Duodenal mucosa (tissue), 2 donors: ENCODE measurements around the gene NFILZ.
"Not testable (repeated sequence)": the region's sequence is repeated elsewhere in the genome, so short reads cannot be mapped to it uniquely, and the experiment has no call there.

Source experiments
- H3K27ac ChIP-seq: one replicate; pipeline ENCODE4 v1.7.0; 2013; ENCODE audit warnings: low read depth, low read length
- H3K27me3 ChIP-seq, 2 donors: one replicate each; pipeline ENCODE4 v1.7.0; 2013; ENCODE audit warnings: low read length in 2 of 2, control low read depth in 1 of 2; ENCODE audit not compliant: insufficient read depth in 2 of 2, control insufficient read depth in 1 of 2
- H3K36me3 ChIP-seq, 2 donors: one replicate each; pipeline ENCODE4 v1.7.0; 2013; ENCODE audit warnings: low read length in 2 of 2, control low read depth in 1 of 2; ENCODE audit not compliant: insufficient read depth in 2 of 2, control insufficient read depth in 1 of 2
- H3K4me1 ChIP-seq, 2 donors: one replicate each; pipeline ENCODE4 v1.7.0; 2013; ENCODE audit warnings: low read length in 2 of 2, control low read depth in 1 of 2; ENCODE audit not compliant: insufficient read depth in 2 of 2, control insufficient read depth in 1 of 2
- H3K4me3 ChIP-seq, 2 donors: one replicate each; pipeline ENCODE4 v1.7.0; 2013; ENCODE audit warnings: low read length in 2 of 2, low read depth in 1 of 2
- H3K9ac ChIP-seq, 2 donors: one replicate each; pipeline ENCODE4 v1.7.0; 2013; ENCODE audit warnings: low read length in 2 of 2, low read depth in 1 of 2
- H3K9me3 ChIP-seq, 2 donors: one replicate each; pipeline ENCODE4 v1.7.0; 2013; ENCODE audit warnings: low read length in 2 of 2, control low read depth in 1 of 2; ENCODE audit not compliant: control insufficient read depth in 1 of 2

NFILZ gene

DNA sequence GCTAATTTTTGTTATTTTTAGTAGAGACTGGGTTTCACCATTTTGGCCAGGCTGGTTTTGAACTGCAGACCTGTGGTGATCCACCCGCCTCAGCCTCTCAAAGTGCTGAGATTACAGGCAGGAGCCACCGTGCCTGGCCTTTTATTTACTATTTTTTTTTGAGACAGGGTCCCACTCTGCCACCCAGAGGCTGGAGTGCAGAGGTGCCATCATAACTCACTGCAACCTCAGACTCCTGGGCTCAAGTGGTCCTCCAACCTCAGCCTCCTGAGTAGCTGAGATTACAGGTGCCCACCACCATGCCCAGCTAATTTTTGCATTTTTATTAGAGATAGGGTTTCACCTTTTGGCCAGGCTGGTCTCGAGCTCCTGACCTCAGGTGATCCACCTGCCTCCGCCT lies 7.5 kb upstream of the NFILZ start:
- not testable (repeated sequence) for H3K4me3 ChIP-seq, H3K4me1 ChIP-seq, H3K36me3 ChIP-seq, H3K27ac ChIP-seq, H3K27me3 ChIP-seq, H3K9me3 ChIP-seq, H3K9ac ChIP-seq

DNA sequence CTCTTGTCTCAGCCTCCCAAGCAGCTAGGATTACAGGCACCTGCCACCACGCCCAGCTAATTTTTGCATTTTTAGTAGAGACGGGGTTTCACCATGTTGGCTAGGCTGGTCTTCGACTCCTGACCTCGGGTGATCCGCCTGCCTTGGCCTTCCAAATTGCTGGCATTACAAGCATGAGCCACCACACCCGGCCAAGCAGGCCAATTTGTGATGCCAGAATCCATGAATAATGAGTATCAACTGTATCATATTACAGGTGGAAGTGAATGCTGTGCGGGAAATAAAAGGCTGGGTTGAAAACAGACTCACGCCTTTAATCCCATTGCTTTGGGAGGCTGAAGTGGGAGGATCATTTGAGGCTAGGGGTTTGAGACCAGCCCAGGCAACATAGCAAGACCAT lies 3.6 kb upstream of the NFILZ start:
- Histone ChIP-seq H3K27ac (no peak overlapping the region), H3K9me3 (no peaks in the 10 kb centered on the region), H3K4me3 (no peak overlapping the region), H3K27me3 (no peaks in the 10 kb centered on the region), H3K9ac (no peak overlapping the region), H3K4me1 (no peaks in the 10 kb centered on the region), H3K36me3 (no peaks in the 10 kb centered on the region)

DNA sequence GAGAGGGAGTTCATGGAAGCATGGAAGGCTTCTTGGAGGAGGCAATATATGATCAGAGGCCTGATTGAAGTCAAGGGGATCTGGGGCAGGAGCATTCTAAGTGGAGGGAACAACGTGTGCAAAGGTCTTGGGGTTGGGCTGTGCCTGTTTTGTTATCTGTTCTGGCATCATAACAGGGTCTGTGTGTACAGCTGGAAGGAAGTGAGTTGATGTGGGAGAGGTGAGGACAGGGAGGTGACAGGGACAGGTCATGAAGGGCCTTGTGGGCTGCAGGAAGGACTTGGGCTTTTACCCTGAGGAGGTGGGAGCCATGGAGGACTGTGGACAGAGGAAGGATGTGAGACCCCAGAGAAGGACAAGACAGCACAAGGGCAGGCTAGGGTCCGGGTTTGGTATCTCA lies 1.2 kb upstream of the NFILZ start:
- no peak overlapping the region for H3K9ac ChIP-seq
- H3K27me3 ChIP-seq = no peaks in the 10 kb centered on the region
- H3K27ac ChIP-seq = no peak overlapping the region
- no peak overlapping the region for H3K4me3 ChIP-seq
- H3K4me1 ChIP-seq = no peaks in the 10 kb centered on the region
- no peaks in the 10 kb centered on the region for H3K9me3 ChIP-seq
- no peaks in the 10 kb centered on the region for H3K36me3 ChIP-seq

DNA sequence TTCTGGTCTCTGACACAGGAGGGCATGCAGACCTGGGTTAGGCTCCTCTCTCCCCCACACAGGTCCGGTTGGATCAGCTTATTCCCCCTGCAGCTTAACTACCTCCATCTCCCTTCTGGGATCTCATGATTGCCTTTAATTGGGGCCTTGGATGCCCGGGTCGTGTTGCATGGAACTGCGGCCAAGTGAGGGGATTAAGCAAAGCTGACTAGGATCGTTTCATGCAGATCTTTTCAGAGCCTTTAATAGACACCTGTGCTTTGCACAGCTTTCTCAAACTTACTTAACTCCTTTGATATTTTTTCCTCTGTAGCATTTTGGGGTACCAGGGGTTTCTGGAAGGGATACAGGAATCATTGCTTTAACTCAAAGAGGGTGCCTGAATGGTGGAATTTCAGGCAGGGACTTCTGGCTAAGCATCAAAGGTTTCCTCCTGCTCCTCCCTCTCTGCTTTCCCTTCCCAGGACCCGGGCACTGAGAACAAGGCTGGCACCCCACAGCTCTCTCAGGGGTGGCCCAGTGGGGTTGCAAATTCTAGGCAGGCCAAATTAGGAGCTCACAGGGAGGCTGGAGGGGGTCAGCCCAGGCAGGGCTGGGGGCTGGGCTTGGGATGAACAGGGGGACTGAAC lies 477 bp downstream of the NFILZ start:
- no peak overlapping the region for H3K4me3 ChIP-seq

DNA sequence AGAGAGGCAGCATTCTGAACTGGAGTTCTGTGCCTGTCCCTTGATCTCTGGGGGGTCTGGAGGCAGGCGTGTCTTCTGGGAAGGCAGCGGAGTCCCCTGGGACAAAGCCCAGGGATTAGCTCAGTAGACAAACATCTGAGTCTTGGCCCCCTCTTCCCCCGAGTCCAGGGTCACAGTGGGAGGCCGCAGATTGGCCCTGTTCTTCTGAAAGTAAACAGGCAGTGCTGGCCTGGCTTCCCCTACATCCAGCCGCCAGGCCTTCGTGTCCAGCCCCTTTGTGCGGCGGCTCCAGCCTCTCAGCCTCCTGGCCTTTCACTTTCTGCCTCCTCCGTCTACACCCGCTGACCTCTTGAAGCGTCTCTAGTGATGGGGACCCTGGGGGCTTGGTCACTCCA lies 989 bp downstream of the NFILZ start:
- Histone ChIP-seq H3K27me3 (no peaks in the 10 kb centered on the region), H3K36me3 (no peaks in the 10 kb centered on the region), H3K4me3 (no peak overlapping the region), H3K4me1 (no peaks in the 10 kb centered on the region), H3K9ac (no peak overlapping the region), H3K9me3 (no peaks in the 10 kb centered on the region), H3K27ac (no peak overlapping the region)

More for the DNA sequence above, 477 bp downstream of the NFILZ start:
- no peak overlapping the region for H3K9ac ChIP-seq
- no peaks in the 10 kb centered on the region for H3K36me3 ChIP-seq
- H3K9me3 ChIP-seq = no peaks in the 10 kb centered on the region
- H3K4me1 ChIP-seq = no peaks in the 10 kb centered on the region
- no peaks in the 10 kb centered on the region for H3K27me3 ChIP-seq
- H3K27ac ChIP-seq = peak overlapping the region; percentile 58

DNA sequence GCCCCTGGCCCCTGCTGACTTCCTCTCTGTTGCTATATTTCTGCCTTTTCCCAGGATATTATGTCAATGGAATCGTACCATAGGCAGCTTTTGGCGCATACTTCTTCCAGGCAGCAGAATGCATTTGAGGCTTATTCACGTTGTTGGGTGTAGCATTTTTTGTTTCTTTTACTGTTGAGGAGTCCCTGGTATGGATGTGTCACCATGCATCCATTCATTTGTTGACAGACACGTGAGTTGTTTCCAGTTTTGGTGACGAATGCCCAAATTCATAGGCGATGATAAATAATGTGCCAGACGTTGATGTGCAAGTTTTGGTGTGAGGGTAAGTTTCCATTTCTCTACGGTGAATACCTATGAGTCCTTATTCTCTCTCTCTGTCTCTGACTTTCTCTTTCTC lies 5.0 kb downstream of the NFILZ start:
- Histone ChIP-seq H3K27ac (no peak overlapping the region), H3K4me1 (peaks cover 10 to 13% of the 10 kb centered on the region in 2 donors), H3K27me3 (no peaks in the 10 kb centered on the region), H3K4me3 (no peak overlapping the region), H3K36me3 (no peaks in the 10 kb centered on the region), H3K9ac (no peak overlapping the region), H3K9me3 (no peaks in the 10 kb centered on the region)

DNA sequence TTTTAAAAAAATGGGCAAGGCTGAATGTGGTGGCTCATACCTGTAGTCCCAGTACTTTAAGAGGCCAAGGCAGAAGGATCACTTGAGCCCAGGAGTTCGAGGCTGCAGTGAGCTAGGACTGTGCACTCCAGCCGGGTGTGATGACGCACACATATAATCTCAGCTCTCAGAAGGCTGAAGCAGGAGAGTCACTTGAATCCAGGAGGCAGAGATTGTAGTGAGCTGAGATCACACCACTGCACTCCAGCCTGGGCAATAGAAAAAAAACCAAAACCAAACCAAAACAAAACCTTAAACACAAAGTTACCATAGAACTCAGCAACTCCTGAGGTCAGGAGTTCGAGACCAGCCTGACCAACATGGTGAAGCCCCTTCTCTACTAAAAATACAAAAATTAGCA lies 6.6 kb downstream of the NFILZ start:
- H3K9ac ChIP-seq, H3K36me3 ChIP-seq, H3K9me3 ChIP-seq, H3K27ac ChIP-seq, H3K27me3 ChIP-seq, H3K4me3 ChIP-seq: not testable (repeated sequence)
- H3K4me1 ChIP-seq = peaks cover 13 to 16% of the 10 kb centered on the region in 2 donors

DNA sequence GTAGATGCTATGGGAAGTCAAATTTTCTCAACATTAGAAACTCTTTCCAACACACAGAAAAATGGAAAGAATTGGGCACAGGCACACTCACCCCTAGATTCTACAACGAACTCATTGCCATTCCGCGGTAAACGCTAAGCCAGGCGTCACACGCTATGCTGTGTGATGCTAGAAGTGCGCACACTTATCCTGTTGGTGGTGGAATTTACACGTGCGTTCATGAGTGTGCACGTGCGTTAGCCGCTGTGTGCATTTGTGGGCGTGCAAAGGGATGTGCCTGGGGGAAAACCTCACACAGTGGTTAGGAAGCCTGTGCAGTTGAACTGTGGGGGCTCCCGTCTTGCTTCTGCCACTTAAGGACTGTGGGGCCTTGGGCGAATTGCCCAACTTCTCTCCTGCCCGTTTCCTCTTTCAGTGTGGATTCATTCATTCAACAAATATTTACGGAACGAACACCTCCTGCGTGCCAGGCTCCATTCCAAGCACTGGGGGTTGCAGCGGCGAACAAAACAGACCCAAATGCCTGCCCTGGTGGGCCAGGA lies 7.7 kb downstream of the NFILZ start:
- Histone ChIP-seq H3K36me3 (no peaks in the 10 kb centered on the region), H3K4me3 (no peak overlapping the region), H3K9ac (no peak overlapping the region), H3K27me3 (no peaks in the 10 kb centered on the region), H3K4me1 (peaks cover 13 to 16% of the 10 kb centered on the region in 2 donors), H3K9me3 (peaks cover 4 to 6% of the 10 kb centered on the region in 2 donors), H3K27ac (no peak overlapping the region)

DNA sequence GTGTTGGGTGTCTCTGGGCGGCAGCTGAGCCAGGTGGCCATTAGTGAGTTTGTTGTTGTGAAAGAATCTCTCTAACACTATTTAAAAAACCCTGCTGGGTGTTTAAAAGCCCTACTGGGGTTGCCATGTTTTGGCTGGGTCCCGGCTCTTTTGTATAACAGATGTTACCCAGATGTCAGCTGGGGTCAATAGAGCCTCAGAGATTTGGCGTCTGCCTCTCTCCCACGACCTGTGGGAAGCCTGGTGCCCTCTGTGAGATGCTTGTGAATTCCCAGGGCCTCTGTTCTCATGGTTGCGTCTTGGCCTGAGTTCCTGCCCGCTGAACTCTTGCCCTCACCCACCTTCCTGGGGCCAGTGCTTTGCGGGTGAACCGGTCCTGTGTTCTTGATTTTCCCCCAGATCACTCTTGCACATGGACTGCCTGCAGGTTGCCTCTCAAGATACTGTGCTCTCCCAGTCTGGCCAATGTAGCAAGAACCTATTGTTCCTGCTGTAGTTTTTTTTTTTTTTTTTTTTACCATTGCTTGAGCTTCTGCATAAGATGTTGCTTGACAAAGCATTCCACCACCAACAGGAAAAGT lies 9.5 kb downstream of the NFILZ start:
- H3K9ac ChIP-seq = no peak overlapping the region
- peaks cover 4 to 6% of the 10 kb centered on the region in 2 donors for H3K9me3 ChIP-seq
- H3K4me3 ChIP-seq = peak overlapping the region; percentile 20 to 21
- H3K4me1 ChIP-seq = peaks cover 13 to 16% of the 10 kb centered on the region in 2 donors
- no peak overlapping the region for H3K27ac ChIP-seq
- no peaks in the 10 kb centered on the region for H3K36me3 ChIP-seq
- no peaks in the 10 kb centered on the region for H3K27me3 ChIP-seq

DNA sequence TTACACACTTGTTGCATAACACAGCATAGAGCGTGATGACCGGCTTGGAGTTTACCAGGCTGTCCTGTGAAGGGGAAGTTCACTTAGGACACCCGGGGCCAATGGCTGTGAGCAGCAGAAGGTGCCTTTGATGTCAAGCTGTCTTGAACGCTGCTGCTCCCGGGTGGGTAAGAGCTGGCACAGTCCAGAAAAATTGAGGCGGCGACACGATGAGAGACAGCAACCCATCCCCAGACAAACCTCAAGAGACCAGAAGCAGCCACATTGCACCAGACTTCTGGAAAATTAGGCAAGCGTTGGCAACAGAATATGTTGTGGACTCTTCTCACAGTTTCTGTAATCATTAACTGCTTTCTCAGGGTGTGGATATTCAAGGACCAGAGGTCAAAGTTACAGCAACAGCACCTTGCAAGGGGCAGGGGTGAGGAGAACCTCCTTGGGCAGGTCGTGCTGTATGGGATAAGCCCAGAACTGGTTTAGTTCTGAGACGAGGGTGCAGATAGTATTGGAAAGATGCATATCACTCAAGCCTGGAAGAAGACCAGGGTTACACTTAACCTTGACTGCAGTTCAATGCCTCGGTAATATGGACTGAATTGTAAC lies 10.1 kb downstream of the NFILZ start:
- Histone ChIP-seq H3K4me3 (peak overlapping the region; percentile 12 to 20), H3K27ac (no peak overlapping the region), H3K4me1 (peaks cover 13 to 16% of the 10 kb centered on the region in 2 donors), H3K9me3 (peaks cover 4 to 6% of the 10 kb centered on the region in 2 donors), H3K9ac (no peak overlapping the region), H3K36me3 (no peaks in the 10 kb centered on the region), H3K27me3 (no peaks in the 10 kb centered on the region)
